Stimulated activated CD8-positive, alpha-beta memory T cell treated with anti-CD3 and anti-CD28 coated beads, Interleukin-2, amount 100 ng/mL, for 48 hours (primary cell): ENCODE data around the gene FBXL4.
"Not testable (repeated sequence)": the region's sequence is repeated elsewhere in the genome, so short reads cannot be mapped to it uniquely, and the experiment has no call there.

ENCODE experiments used
- DNase-seq, 2 donors: peaks; one replicate each; pipeline ENCODE4 v3.0.0-alpha.2; 2020; ENCODE audit warnings: low read depth in 2 of 2

Gene FBXL4

GRCh38 chr6:98945311-98946115 is 2.2 kb downstream of the FBXL4 start:
- DNase-seq = no peak

- DNase-seq = no peak
Measured at GRCh38 chr6:98944598-98945081, 3.1 kb downstream of the FBXL4 start.

- DNase-seq = no peak
Measured at GRCh38 chr6:98944168-98944567, 3.6 kb downstream of the FBXL4 start.

- no peak for DNase-seq
Measured at GRCh38 chr6:98942263-98942803, 5.4 kb downstream of the FBXL4 start.

GRCh38 chr6:98941319-98941718 is 6.4 kb downstream of the FBXL4 start:
- no peak for DNase-seq

GRCh38 chr6:98937351-98937750 is 10.4 kb downstream of the FBXL4 start:
- no peak for DNase-seq

GRCh38 chr6:98932381-98932780 is 15.4 kb downstream of the FBXL4 start:
- no peak for DNase-seq

- no peak for DNase-seq
Measured at GRCh38 chr6:98931696-98932095, 16.1 kb downstream of the FBXL4 start.

- no peak for DNase-seq
Measured at GRCh38 chr6:98929498-98930060, 18.2 kb downstream of the FBXL4 start.

GRCh38 chr6:98928688-98929087 is 19.1 kb downstream of the FBXL4 start:
- no peak for DNase-seq

- DNase-seq = no peak
Measured at GRCh38 chr6:98927534-98927933, 20.2 kb downstream of the FBXL4 start.

GRCh38 chr6:98925831-98926230 is 21.9 kb downstream of the FBXL4 start:
- no peak for DNase-seq

GRCh38 chr6:98924647-98925046 is 23.1 kb downstream of the FBXL4 start:
- DNase-seq = no peak

GRCh38 chr6:98920904-98921431 is 26.8 kb downstream of the FBXL4 start:
- no peak for DNase-seq

- DNase-seq = not testable (repeated sequence)
Measured at GRCh38 chr6:98910946-98911345, 36.8 kb downstream of the FBXL4 start.

- no peak for DNase-seq
Measured at GRCh38 chr6:98909236-98909635, 38.5 kb downstream of the FBXL4 start.

GRCh38 chr6:98906342-98906741 is 41.4 kb downstream of the FBXL4 start:
- DNase-seq = not testable (repeated sequence)

GRCh38 chr6:98905759-98906158 is 42.0 kb downstream of the FBXL4 start:
- DNase-seq = no peak

GRCh38 chr6:98904096-98904495 is 43.6 kb downstream of the FBXL4 start:
- no peak for DNase-seq

GRCh38 chr6:98900706-98901105 is 47.0 kb downstream of the FBXL4 start:
- no peak for DNase-seq

GRCh38 chr6:98894810-98895209 is 52.9 kb downstream of the FBXL4 start:
- DNase-seq = no peak

- DNase-seq = no peak
Measured at GRCh38 chr6:98887650-98888049, 60.1 kb downstream of the FBXL4 start.

GRCh38 chr6:98885330-98885729 is 62.4 kb downstream of the FBXL4 start:
- DNase-seq = no peak
